Lung (tissue), 12 donors: ENCODE results near the gene BET1L. TPM values are rescaled to one million over a fixed set of nuclear protein-coding genes. Genes with fewer than 3 reads are reported as not detected.

ENCODE experiments used
- ATAC-seq: fragments of 200-7000 bp; cut with Tn5 transposase; one replicate; pipeline ENCODE4 v1.9.1; 2020; ENCODE audit warnings: moderate number of reproducible peaks; ENCODE audit not compliant: insufficient read depth, low FRiP score
- DNase-seq, 3 donors: peaks; one replicate each; pipeline ENCODE4 v3.0.0-alpha.2; 2013 to 2017
- H3K27ac ChIP-seq, 2 donors: one replicate each; pipeline ENCODE4 v1.5.1; 2013; ENCODE audit warnings: mild to moderate bottlenecking in 2 of 2, moderate library complexity in 2 of 2, control low read depth in 1 of 2, inconsistent platforms in 1 of 2, low read depth in 1 of 2, low read length in 1 of 2
- H3K27me3 ChIP-seq, 3 donors: one replicate each; pipeline ENCODE4 v1.5.1; 2013; ENCODE audit warnings: low read length in 2 of 3; ENCODE audit not compliant: control insufficient read depth in 3 of 3, insufficient read depth in 3 of 3
- H3K36me3 ChIP-seq, 4 donors: one replicate each; pipeline ENCODE4 v1.5.1; 2013; ENCODE audit warnings: low read length in 4 of 4, mild to moderate bottlenecking in 1 of 4, moderate library complexity in 1 of 4; ENCODE audit not compliant: control insufficient read depth in 4 of 4, insufficient read depth in 4 of 4
- H3K4me1 ChIP-seq, 5 donors: one replicate each; pipeline ENCODE4 v1.5.1; 2013; ENCODE audit warnings: low read length in 5 of 5, mild to moderate bottlenecking in 2 of 5, moderate library complexity in 1 of 5; ENCODE audit not compliant: control insufficient read depth in 5 of 5, insufficient read depth in 5 of 5
- H3K4me3 ChIP-seq: one replicate; pipeline ENCODE4 v1.5.1; 2013; ENCODE audit warnings: mild to moderate bottlenecking, control low read depth, moderate library complexity
- H3K9ac ChIP-seq, 2 donors: one replicate each; pipeline ENCODE4 v1.5.1; 2013; ENCODE audit warnings: low read length in 2 of 2, control low read depth in 1 of 2; ENCODE audit not compliant: insufficient read depth in 1 of 2
- H3K9me3 ChIP-seq, 4 donors: one replicate each; pipeline ENCODE4 v1.5.1; 2013; ENCODE audit warnings: low read length in 3 of 4, mild to moderate bottlenecking in 1 of 4, moderate library complexity in 1 of 4; ENCODE audit not compliant: control insufficient read depth in 4 of 4, insufficient read depth in 3 of 4
- CTCF ChIP-seq: IDR thresholded peaks from 2 replicates; pipeline ENCODE4 v1.5.1; 2012; ENCODE audit warnings: mild to moderate bottlenecking; ENCODE audit errors: control extremely low read depth, extremely low read depth
- WGBS, 2 donors: extraction: QIAGEN DNeasy Blood & Tissue Kit; methylation state at CpG; one replicate each; pipeline ENCODE4 v1.1.7; 2013; 5-methylcytosine and 5-hydroxymethylcytosine counted together
- polyA plus RNA-seq, 2 donors: library from polyadenylated mRNA; stranded (reverse); fragments of 200-250 nt; gene quantifications; one replicate each; pipeline ENCODE4 v1.2.1, GENCODE V29; 2013
- total RNA-seq, 2 donors: library from RNA; depleted of rRNA in 1 of 2; stranded (reverse); fragments of >200 nt in 1 of 2; gene quantifications; one replicate each; pipeline ENCODE4 v1.2.1, GENCODE V29; 2014 to 2021
- donor health status: control.
- donor health status: control.
- donor health status: Bipolar disorder and iron deficiency.
- donor health status: healthy.
- donor health status: DM: yes; HTN: yes; CAD: no.

Gene BET1L
- total and polyA plus RNA-seq, 4 donors: 29.7 to 58.7 (median 40.0) TPM

GRCh38 chr11:253886-254270 lies 46.7 kb upstream of the BET1L start:
- no peak for ATAC-seq
- DNase-seq: no peak
- H3K36me3 ChIP-seq: peaks cover 7 to 38% (median 17%) of the 10 kb centered on the region in 4 donors
- H3K27ac ChIP-seq: no peak overlapping the region
- no peaks in the 10 kb centered on the region for H3K27me3 ChIP-seq
- no peak overlapping the region for H3K4me3 ChIP-seq
- TF ChIP-seq CTCF: no peak
- 86 to 87% methylated on average over 5 of the region's 5 CpGs for WGBS, 2 donors
- no peaks in the 10 kb centered on the region for H3K9me3 ChIP-seq
- no peak overlapping the region for H3K9ac ChIP-seq
- peaks cover 0 to 9% (median 4%) of the 10 kb centered on the region in 5 donors for H3K4me1 ChIP-seq

- TF ChIP-seq CTCF: no peak
- no peaks in the 10 kb centered on the region for H3K9me3 ChIP-seq
- no peaks in the 10 kb centered on the region for H3K27me3 ChIP-seq
- no peak for DNase-seq
- peaks cover 8 to 42% (median 20%) of the 10 kb centered on the region in 4 donors for H3K36me3 ChIP-seq
- no peak overlapping the region for H3K4me3 ChIP-seq
- no peak overlapping the region for H3K9ac ChIP-seq
- 80 to 85% methylated on average over 13 of the region's 13 CpGs for WGBS, 2 donors
- peaks cover 0 to 9% (median 4%) of the 10 kb centered on the region in 5 donors for H3K4me1 ChIP-seq
- peak overlapping the region in 1 of 2 donors; percentile 8 for H3K27ac ChIP-seq
- no peak for ATAC-seq
Measured at GRCh38 chr11:253160-253885, 46.1 kb upstream of the BET1L start.

- 94% methylated on average over 8 of the region's 8 CpGs for WGBS, 2 donors
- H3K9me3 ChIP-seq: no peaks in the 10 kb centered on the region
- ATAC-seq (no peak), DNase-seq (no peak)
- no peak for TF ChIP-seq CTCF
- no peak overlapping the region for H3K27ac ChIP-seq
- H3K4me1 ChIP-seq: peaks cover 0 to 9% (median 4%) of the 10 kb centered on the region in 5 donors
- peaks cover 8 to 43% (median 20%) of the 10 kb centered on the region in 4 donors for H3K36me3 ChIP-seq
- no peak overlapping the region for H3K9ac ChIP-seq
- no peaks in the 10 kb centered on the region for H3K27me3 ChIP-seq
- no peak overlapping the region for H3K4me3 ChIP-seq
Measured at GRCh38 chr11:252666-253065, 45.5 kb upstream of the BET1L start.
